ENCODE data around the gene STK11IP.

GRCh38 chr2:219658196-219658846 is 60.7 kb downstream of the STK11IP start:
- TF ChIP-seq LEF1 (IDR thresholded peaks at IDR 0.05; ENCODE audit: borderline replicate concordance) (no peak), FOXM1 (IDR thresholded peaks at IDR 0.05; ENCODE audit: borderline replicate concordance) (no peak), FOXK2 (IDR thresholded peaks at IDR 0.05) (no peak), ARNT (IDR thresholded peaks at IDR 0.05) (no peak), FOXA1 (IDR thresholded peaks at IDR 0.05) (no peak), BHLHE40 (IDR thresholded peaks at IDR 0.05; ENCODE audit: borderline replicate concordance) (no peak), ELF4 (IDR thresholded peaks at IDR 0.05) (no peak), SUZ12 (IDR thresholded peaks at IDR 0.05) (no peak)
- TF ChIP-seq, protein P1, sequence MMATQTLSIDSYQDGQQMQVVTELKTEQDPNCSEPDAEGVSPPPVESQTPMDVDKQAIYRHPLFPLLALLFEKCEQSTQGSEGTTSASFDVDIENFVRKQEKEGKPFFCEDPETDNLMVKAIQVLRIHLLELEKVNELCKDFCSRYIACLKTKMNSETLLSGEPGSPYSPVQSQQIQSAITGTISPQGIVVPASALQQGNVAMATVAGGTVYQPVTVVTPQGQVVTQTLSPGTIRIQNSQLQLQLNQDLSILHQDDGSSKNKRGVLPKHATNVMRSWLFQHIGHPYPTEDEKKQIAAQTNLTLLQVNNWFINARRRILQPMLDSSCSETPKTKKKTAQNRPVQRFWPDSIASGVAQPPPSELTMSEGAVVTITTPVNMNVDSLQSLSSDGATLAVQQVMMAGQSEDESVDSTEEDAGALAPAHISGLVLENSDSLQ (IDR thresholded peaks at IDR 0.05) = no peak
